ENCODE data around the gene HLA-DPB1.
"Not testable (repeated sequence)": the region's sequence is repeated elsewhere in the genome, so short reads cannot be mapped to it uniquely, and the experiment has no call there.

Gene HLA-DPB1

DNA sequence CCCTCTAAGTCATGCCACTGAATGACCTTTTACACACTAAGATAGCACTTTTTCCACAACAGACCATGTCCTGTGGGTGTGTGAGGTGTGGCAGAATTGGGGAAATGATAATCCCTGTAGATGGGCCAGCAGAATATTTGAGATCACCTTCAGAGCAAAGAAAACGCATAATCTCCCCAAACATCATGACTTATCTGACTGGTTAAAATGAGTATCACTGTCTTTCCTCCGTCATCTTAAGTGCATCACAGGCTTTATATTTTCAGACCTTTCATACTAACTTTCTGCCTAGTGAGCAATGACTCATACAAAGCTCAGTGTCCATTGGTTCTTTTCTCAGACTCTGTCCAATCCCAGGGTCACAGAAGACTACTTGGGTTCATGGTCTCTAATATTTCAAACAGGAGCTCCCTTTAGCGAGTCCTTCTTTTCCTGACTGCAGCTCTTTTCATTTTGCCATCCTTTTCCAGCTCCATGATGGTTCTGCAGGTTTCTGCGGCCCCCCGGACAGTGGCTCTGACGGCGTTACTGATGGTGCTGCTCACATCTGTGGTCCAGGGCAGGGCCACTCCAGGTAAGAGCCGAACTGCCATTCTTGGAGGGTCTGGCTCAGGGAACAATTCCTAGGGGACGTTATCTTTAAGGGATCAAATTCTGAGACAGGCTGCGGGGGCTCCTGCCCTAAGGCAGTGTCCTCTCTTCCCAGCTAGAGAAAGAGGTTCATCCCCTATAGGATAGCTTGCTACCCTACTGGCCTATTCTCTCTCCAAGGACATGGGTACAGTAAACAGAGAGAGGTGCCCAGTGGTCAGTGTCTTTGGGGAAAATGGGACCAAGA is at the start of gene HLA-DPB1:
HLA-DPB1 (plus strand) TSS at position 423 of the 838 bp plus-strand sequence; CDS start at position 475, 52 bp downstream.
- DNase-seq (ENCODE audit: low read depth in 2 of 3, low spot score in 2 of 3), result no peak

GRCh38 chr6:33028220-33028849 is 47.5 kb upstream of the HLA-DPB1 start:
- no peak for DNase-seq (ENCODE audit: low read depth in 2 of 3, low spot score in 2 of 3)

- DNase-seq (ENCODE audit: low read depth in 2 of 3, low spot score in 2 of 3), result no peak
Observed at GRCh38 chr6:33029328-33030184, 46.2 kb upstream of the HLA-DPB1 start.

- DNase-seq (ENCODE audit: low read depth in 2 of 3, low spot score in 2 of 3), result no peak
Observed at GRCh38 chr6:33030245-33030644, 45.5 kb upstream of the HLA-DPB1 start.

DNA sequence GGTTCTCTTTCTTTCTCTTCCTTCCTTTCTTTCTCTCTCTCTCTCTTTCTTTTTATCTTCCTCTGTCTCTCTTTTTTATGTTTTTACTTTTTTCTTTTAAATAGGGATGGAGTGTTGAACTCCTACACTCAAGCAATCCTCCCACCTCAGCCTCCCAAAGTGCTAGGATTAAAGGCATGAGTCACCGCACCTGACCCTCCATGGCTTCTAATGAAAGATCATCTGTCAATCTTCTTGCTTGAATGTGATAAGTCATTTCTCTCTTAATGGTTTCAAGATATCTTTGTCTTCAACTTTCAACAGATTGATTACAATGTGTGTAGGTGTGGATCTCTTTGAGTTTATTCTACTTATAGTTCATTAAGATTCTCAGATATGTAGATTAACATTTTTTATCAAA is 41.2 kb upstream of the HLA-DPB1 start:
- no peak for DNase-seq (ENCODE audit: low read depth in 2 of 3, low spot score in 2 of 3)

- DNase-seq (ENCODE audit: low read depth in 2 of 3, low spot score in 2 of 3), result no peak
Observed at GRCh38 chr6:33036535-33036934, 39.3 kb upstream of the HLA-DPB1 start.

DNA sequence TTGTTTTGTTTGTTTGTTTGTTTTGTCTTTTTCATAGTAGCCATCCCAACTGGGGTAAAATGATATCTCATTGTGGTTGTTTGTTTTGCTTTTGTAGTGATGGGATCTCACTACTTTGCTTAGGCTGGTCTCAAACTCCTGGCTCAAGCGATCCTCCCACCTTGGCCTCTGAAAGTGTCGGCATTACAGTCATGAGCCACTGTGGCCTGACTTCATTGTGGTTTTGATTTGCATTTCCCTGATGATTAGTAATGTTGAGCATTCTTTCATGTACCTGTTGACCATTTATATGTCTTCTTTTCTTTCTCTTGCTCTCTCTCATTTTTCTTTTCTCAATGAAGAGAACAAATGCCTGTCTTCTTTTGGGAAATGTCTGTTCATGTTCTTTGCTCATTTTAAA is 35.6 kb upstream of the HLA-DPB1 start:
- no peak for DNase-seq (ENCODE audit: low read depth in 2 of 3, low spot score in 2 of 3)

- DNase-seq (ENCODE audit: low read depth in 2 of 3, low spot score in 2 of 3), result no peak
Observed at GRCh38 chr6:33049323-33050013, 26.3 kb upstream of the HLA-DPB1 start.

- DNase-seq (ENCODE audit: low read depth in 2 of 3, low spot score in 2 of 3), result no peak
Observed at GRCh38 chr6:33050014-33050810, 25.6 kb upstream of the HLA-DPB1 start.

DNA sequence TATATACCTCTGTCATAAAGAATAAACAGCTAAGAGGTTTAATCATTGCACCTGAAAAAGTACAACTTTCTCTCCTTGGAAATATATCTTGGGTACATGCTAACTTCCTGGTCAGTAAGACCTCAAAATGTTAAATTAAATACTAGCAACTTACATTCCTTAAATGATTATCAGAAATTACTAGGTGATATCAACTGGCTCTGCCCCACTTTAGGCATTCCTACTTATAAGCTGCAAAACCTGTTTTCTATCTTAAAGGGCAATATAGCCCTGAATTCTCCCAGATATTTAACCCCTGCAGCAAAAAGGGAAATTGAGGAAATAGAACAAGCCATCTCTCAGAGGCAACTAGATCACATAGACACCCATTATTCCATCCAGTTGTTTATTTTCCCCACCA is 23.2 kb upstream of the HLA-DPB1 start:
- no peak for DNase-seq (ENCODE audit: low read depth in 2 of 3, low spot score in 2 of 3)

GRCh38 chr6:33053230-33053629 is 22.6 kb upstream of the HLA-DPB1 start:
- DNase-seq (ENCODE audit: low read depth in 2 of 3, low spot score in 2 of 3), result no peak

- DNase-seq (ENCODE audit: low read depth in 2 of 3, low spot score in 2 of 3), result no peak
Observed at GRCh38 chr6:33057222-33058150, 18.3 kb upstream of the HLA-DPB1 start.

DNA sequence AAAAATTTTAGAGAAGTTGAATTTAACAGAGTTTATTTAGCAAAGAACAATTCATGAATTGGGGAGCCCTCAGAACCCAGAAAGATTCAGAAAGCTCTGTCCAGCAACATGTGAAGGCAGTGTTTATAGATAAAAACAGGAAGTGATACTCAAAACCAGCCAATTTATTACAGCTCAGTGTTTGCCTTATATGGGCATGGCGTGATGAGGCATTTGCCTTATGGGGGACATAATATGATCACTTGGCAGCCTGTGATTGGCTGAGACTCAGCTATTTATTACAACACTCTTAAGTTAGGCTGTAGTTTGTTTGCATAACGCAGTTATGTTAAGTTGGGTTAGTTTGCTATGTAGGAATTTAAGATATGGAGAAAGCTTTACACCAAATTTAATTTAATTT is 13.8 kb upstream of the HLA-DPB1 start:
- DNase-seq (ENCODE audit: low read depth in 2 of 3, low spot score in 2 of 3), result no peak

- not testable (repeated sequence) for DNase-seq (ENCODE audit: low read depth in 2 of 3, low spot score in 2 of 3)
Observed at GRCh38 chr6:33063435-33063834, 12.4 kb upstream of the HLA-DPB1 start.

GRCh38 chr6:33064723-33065122 is 11.1 kb upstream of the HLA-DPB1 start:
- DNase-seq (ENCODE audit: low read depth in 2 of 3, low spot score in 2 of 3), result no peak

- no peak for DNase-seq (ENCODE audit: low read depth in 2 of 3, low spot score in 2 of 3)
Observed at GRCh38 chr6:33065312-33065711, 10.5 kb upstream of the HLA-DPB1 start.

GRCh38 chr6:33066917-33067521 is 8.8 kb upstream of the HLA-DPB1 start:
- DNase-seq (ENCODE audit: low read depth in 2 of 3, low spot score in 2 of 3), result no peak

DNA sequence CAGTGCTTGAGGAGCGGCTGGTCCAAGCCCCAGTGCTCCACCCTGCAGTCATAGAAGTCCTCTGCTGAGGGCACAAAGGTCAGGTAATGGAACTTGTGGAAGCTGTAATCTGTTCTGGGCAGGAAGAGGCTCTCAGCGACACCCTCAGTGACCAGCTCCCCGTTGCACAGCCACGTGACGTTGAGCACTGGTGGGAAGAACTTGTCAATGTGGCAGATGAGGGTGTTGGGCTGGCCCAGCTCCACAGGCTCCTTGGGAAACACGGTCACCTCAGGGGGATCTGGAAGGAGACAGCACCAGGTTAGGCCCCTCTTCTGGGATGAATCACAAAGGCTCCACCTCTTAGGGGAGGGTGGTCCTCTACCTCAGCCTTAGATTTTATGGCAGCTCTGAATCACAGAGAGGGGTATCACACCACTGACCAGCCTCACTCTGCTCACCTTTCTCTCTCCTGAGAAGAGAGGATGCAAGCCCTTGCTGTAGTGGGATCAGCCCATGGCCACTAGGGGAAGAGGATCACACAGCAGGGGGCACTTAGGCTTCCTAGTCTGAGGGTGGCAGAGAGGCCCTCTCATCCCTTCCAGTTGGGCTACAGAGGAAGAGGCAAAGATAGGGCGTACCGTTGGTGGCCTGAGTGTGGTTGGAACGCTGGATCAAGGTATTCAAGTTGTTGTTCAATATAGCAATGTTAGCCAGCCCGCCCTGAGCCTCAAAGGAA is 6.6 kb upstream of the HLA-DPB1 start:
- no peak for DNase-seq (ENCODE audit: low read depth in 2 of 3, low spot score in 2 of 3)

All from activated CD8-positive, alpha-beta memory T cell treated with anti-CD3 and anti-CD28 coated beads for 48 hours (primary cell).